Measurements from ENCODE around the gene PPM1J. TPM values are rescaled to one million over a fixed set of nuclear protein-coding genes. Genes with fewer than 3 reads are reported as not detected.

The PPM1J gene
- total RNA-seq, 1 donor from 2014 or later: 1.4 TPM

GRCh38 chr1:112693821-112694220 is 21.3 kb downstream of the PPM1J start:
- no peaks in the 10 kb centered on the region for H3K9me3 Mint-ChIP-seq

GRCh38 chr1:112692681-112693080 is 22.5 kb downstream of the PPM1J start:
- DNase-seq (ENCODE audit: low read depth, low spot score): no peak
- Mint-ChIP-seq H3K4me1 (peaks cover 13% of the 10 kb centered on the region), H3K36me3 (ENCODE audit: low read depth) (peaks cover 5% of the 10 kb centered on the region), H3K27me3 (ENCODE audit: low read depth) (no peaks in the 10 kb centered on the region), H3K4me3 (no peak overlapping the region), H3K9me3 (no peaks in the 10 kb centered on the region), H3K27ac (ENCODE audit: unreplicated experiment) (no peak overlapping the region)
- TF ChIP-seq CTCF (conservative IDR thresholded peaks at IDR 0.05): no peak

More at GRCh38 chr1:112693821-112694220, 21.3 kb downstream of the PPM1J start:
- H3K4me1 Mint-ChIP-seq: peaks cover 2% of the 10 kb centered on the region
- H3K27ac Mint-ChIP-seq (ENCODE audit: unreplicated experiment): no peak overlapping the region
- DNase-seq (ENCODE audit: low read depth, low spot score): no peak
- H3K27me3 Mint-ChIP-seq (ENCODE audit: low read depth): no peaks in the 10 kb centered on the region
- no peak for TF ChIP-seq CTCF (conservative IDR thresholded peaks at IDR 0.05)
- peaks cover 5% of the 10 kb centered on the region for H3K36me3 Mint-ChIP-seq (ENCODE audit: low read depth)
- no peak overlapping the region for H3K4me3 Mint-ChIP-seq

GRCh38 chr1:112689842-112690237 is 25.3 kb downstream of the PPM1J start:
- Mint-ChIP-seq H3K27ac (ENCODE audit: unreplicated experiment) (no peak overlapping the region), H3K9me3 (no peaks in the 10 kb centered on the region), H3K4me3 (no peak overlapping the region), H3K36me3 (ENCODE audit: low read depth) (peaks cover 5% of the 10 kb centered on the region), H3K4me1 (peaks cover 13% of the 10 kb centered on the region), H3K27me3 (ENCODE audit: low read depth) (no peaks in the 10 kb centered on the region)
- DNase-seq (ENCODE audit: low read depth, low spot score): no peak
- TF ChIP-seq CTCF (conservative IDR thresholded peaks at IDR 0.05): no peak

GRCh38 chr1:112689196-112689841 is 25.8 kb downstream of the PPM1J start:
- no peak for DNase-seq (ENCODE audit: low read depth, low spot score)
- H3K36me3 Mint-ChIP-seq (ENCODE audit: low read depth): peaks cover 5% of the 10 kb centered on the region
- H3K4me3 Mint-ChIP-seq: no peak overlapping the region
- no peaks in the 10 kb centered on the region for H3K27me3 Mint-ChIP-seq (ENCODE audit: low read depth)
- no peak for TF ChIP-seq CTCF (conservative IDR thresholded peaks at IDR 0.05)
- no peaks in the 10 kb centered on the region for H3K9me3 Mint-ChIP-seq
- H3K27ac Mint-ChIP-seq (ENCODE audit: unreplicated experiment): no peak overlapping the region
- peaks cover 13% of the 10 kb centered on the region for H3K4me1 Mint-ChIP-seq

- Mint-ChIP-seq H3K27ac (ENCODE audit: unreplicated experiment) (peak overlapping the region; percentile 93), H3K27me3 (ENCODE audit: low read depth) (no peaks in the 10 kb centered on the region), H3K36me3 (ENCODE audit: low read depth) (peaks cover 5% of the 10 kb centered on the region), H3K4me3 (no peak overlapping the region), H3K9me3 (no peaks in the 10 kb centered on the region), H3K4me1 (peaks cover 13% of the 10 kb centered on the region)
- TF ChIP-seq CTCF (conservative IDR thresholded peaks at IDR 0.05): no peak
- no peak for DNase-seq (ENCODE audit: low read depth, low spot score)
Observed at GRCh38 chr1:112688781-112689193, 26.3 kb downstream of the PPM1J start.
